Measurements from ENCODE around the gene LYPD5.

- TF ChIP-seq CTCF (IDR thresholded peaks at IDR 0.05; ENCODE audit: insufficient read depth, low read length, poor library complexity, severe bottlenecking) (no peak), EZH2phosphoT487 (conservative IDR thresholded peaks at IDR 0.05; ENCODE audit: low read length) (no peak)
Measured at GRCh38 chr19:43804432-43804831, 2.2 kb upstream of the LYPD5 start.
